GM10847 (cell line): ENCODE measurements around the gene EFR3B.

Experiments used
- POLR2A ChIP-seq: IDR thresholded peaks from 2 replicates; pipeline ENCODE4 v1.6.1; 2011; ENCODE audit not compliant: insufficient read length; ENCODE audit errors: extremely low read depth

Gene EFR3B

GRCh38 chr2:25204190-25204838 is 162.4 kb downstream of the EFR3B start:
- no peak for TF ChIP-seq POLR2A

- TF ChIP-seq POLR2A, result no peak
Measured at GRCh38 chr2:25207078-25207545, 165.2 kb downstream of the EFR3B start.
